Right lobe of liver (tissue), 4 donors: ENCODE data around the gene MUS81.

ENCODE experiments used
- CTCF ChIP-seq, 4 donors: fragments of 200-600 bp in 3 of 4; fragments of 450-650 bp in 1 of 4; IDR thresholded peaks; one replicate each; pipeline versions ENCODE4 v1.5.1 to v1.8.0; 2016 to 2022; ENCODE audit warnings: antibody characterized with exemption in 4 of 4, mild to moderate bottlenecking in 2 of 4
- POLR2A ChIP-seq: fragments of 450-650 bp; IDR thresholded peaks from one replicate; pipeline ENCODE4 v1.6.1; 2017; ENCODE audit warnings: antibody characterized with exemption, mild to moderate bottlenecking
- donor health status: DM: no; HTN: no; CAD: no.
- donor health status: DM: no; HTN: no; CAD: no.
- donor health status: DM: no; HTN: yes; CAD: no.

GRCh38 chr11:65871811-65872548 lies 11.7 kb downstream of the MUS81 start:
- TF ChIP-seq CTCF (IDR thresholded peaks at IDR 0.05): no peak
- no peak for TF ChIP-seq POLR2A
